GM12891 (cell line): ENCODE results near the gene CXCL12.

Source experiments
- POLR2A ChIP-seq: IDR thresholded peaks from 2 replicates; pipeline ENCODE4 v1.6.1; 2011; ENCODE audit warnings: low read depth, low read length, control low read depth
- POLR2AphosphoS5 ChIP-seq: IDR thresholded peaks from 2 replicates; pipeline ENCODE4 v1.6.1; 2011; ENCODE audit warnings: low read depth, low read length, control low read depth
- POU2F2 ChIP-seq: IDR thresholded peaks from 2 replicates; pipeline ENCODE4 v1.6.1; 2011; ENCODE audit warnings: low read depth, mild to moderate bottlenecking, control low read depth, low read length, moderate library complexity
- SPI1 ChIP-seq: IDR thresholded peaks from 2 replicates; pipeline ENCODE4 v1.6.1; 2011; ENCODE audit warnings: low read depth, low read length, control low read depth
- TAF1 ChIP-seq: IDR thresholded peaks from 2 replicates; pipeline ENCODE4 v1.6.1; 2011; ENCODE audit warnings: low read depth, low read length, control low read depth

GRCh38 chr10:44333511-44333910, 51.4 kb downstream of the CXCL12 start:
- TF ChIP-seq POLR2A (no peak), POU2F2 (no peak), SPI1 (no peak), TAF1 (no peak), POLR2AphosphoS5 (no peak)
